Hepatocyte (in vitro differentiated cells): Measurements from ENCODE around the gene MR1. TPM values are rescaled to one million over a fixed set of nuclear protein-coding genes. Genes with fewer than 3 reads are reported as not detected.

Source experiments
- DNase-seq: peaks from one replicate; pipeline ENCODE4 v3.0.0-alpha.2; 2016; ENCODE audit warnings: low spot score
- H2AFZ ChIP-seq: fragments of 200-600 bp; sonication (generic); 2 replicates; pipeline ENCODE4 v1.6.0; 2016; ENCODE audit warnings: antibody characterized with exemption, mild to moderate bottlenecking
- H3K27ac ChIP-seq: fragments of 200-600 bp; sonication (generic); 2 replicates; pipeline ENCODE4 v1.5.1; 2016; ENCODE audit warnings: mild to moderate bottlenecking
- H3K27me3 ChIP-seq: fragments of 200-600 bp; sonication (generic); 2 replicates; pipeline ENCODE4 v1.6.1; 2016
- H3K36me3 ChIP-seq: fragments of 200-600 bp; sonication (generic); replicated peaks from 2 replicates; pipeline ENCODE4 v1.5.1; 2016; ENCODE audit warnings: low read depth; ENCODE audit not compliant: insufficient read depth
- H3K4me1 ChIP-seq: fragments of 200-600 bp; sonication (generic); 2 replicates; pipeline ENCODE4 v1.5.1; 2016; ENCODE audit warnings: mild to moderate bottlenecking, moderate library complexity; ENCODE audit not compliant: insufficient read depth
- H3K4me2 ChIP-seq: fragments of 200-600 bp; sonication (generic); 2 replicates; pipeline ENCODE4 v1.6.0; 2016
- H3K4me3 ChIP-seq: fragments of 200-600 bp; sonication (generic); 2 replicates; pipeline ENCODE4 v1.5.1; 2016; ENCODE audit warnings: mild to moderate bottlenecking
- H3K79me2 ChIP-seq: fragments of 200-600 bp; sonication (generic); 2 replicates; pipeline ENCODE4 v1.6.0; 2017; ENCODE audit warnings: mild to moderate bottlenecking
- H3K9me2 ChIP-seq: fragments of 200-600 bp; sonication (generic); replicated peaks from 2 replicates; pipeline ENCODE4 v1.6.0; 2017; ENCODE audit warnings: mild to moderate bottlenecking; ENCODE audit not compliant: insufficient read depth
- H3K9me3 ChIP-seq: fragments of 200-600 bp; sonication (generic); 2 replicates; pipeline ENCODE4 v1.5.1; 2016; ENCODE audit warnings: low read depth, mild to moderate bottlenecking
- H4K20me1 ChIP-seq: fragments of 200-600 bp; sonication (generic); 2 replicates; pipeline ENCODE4 v1.6.0; 2016; ENCODE audit warnings: mild to moderate bottlenecking; ENCODE audit not compliant: insufficient read depth, poor library complexity, severe bottlenecking
- CTCF ChIP-seq: fragments of 200-600 bp; sonication (generic); IDR thresholded peaks from 2 replicates; pipeline ENCODE4 v1.5.1; 2016; ENCODE audit warnings: antibody characterized with exemption, mild to moderate bottlenecking; ENCODE audit not compliant: poor library complexity
- EZH2 ChIP-seq: fragments of 200-600 bp; sonication (generic); IDR thresholded peaks from 2 replicates; pipeline ENCODE4 v1.6.1; 2016; ENCODE audit warnings: antibody characterized with exemption, mild to moderate bottlenecking, borderline replicate concordance
- EZH2phosphoT487 ChIP-seq: fragments of 200-600 bp; sonication (generic); IDR thresholded peaks from one replicate; pipeline ENCODE4 v1.6.1; 2018; ENCODE audit warnings: antibody characterized with exemption, mild to moderate bottlenecking, low read depth, moderate library complexity; ENCODE audit not compliant: unreplicated experiment, severe bottlenecking
- WGBS: methylation state at CpG from one replicate; pipeline ENCODE4 v1.1.6; 2016; ENCODE audit warnings: low lambda C conversion rate; ENCODE audit errors: missing lambda C conversion rate; 5-methylcytosine and 5-hydroxymethylcytosine counted together
- polyA plus RNA-seq: library from polyadenylated mRNA; unstranded; fragments of >200 nt; fragmentation: Nextera tagmentation; extraction: Ambion mirVana; gene quantifications from 2 replicates; pipeline ENCODE4 v1.2.1, GENCODE V29; 2016
- total RNA-seq: library from RNA; depleted of rRNA; stranded (reverse); fragments of >200 nt; gene quantifications from 2 replicates; pipeline ENCODE4 v1.2.3, GENCODE V29; 2014

Gene MR1
- total and polyA plus RNA-seq, 2 experiments from 2014 or later, result 8.9 to 10.6 TPM

- no peak overlapping the region for H2AFZ ChIP-seq
- no peaks in the 10 kb centered on the region for H3K9me3 ChIP-seq
- no peaks in the 10 kb centered on the region for H3K79me2 ChIP-seq
- H3K4me2 ChIP-seq, result no peak overlapping the region
- DNase-seq, result no peak
- H3K36me3 ChIP-seq, result no peaks in the 10 kb centered on the region
- 91% methylated on average over 4 of the region's 4 CpGs for WGBS
- no peak overlapping the region for H3K4me3 ChIP-seq
- peaks cover 6% of the 10 kb centered on the region for H3K4me1 ChIP-seq
- H3K27ac ChIP-seq, result no peak overlapping the region
- no peaks in the 10 kb centered on the region for H3K9me2 ChIP-seq
- TF ChIP-seq EZH2 (no peak), EZH2phosphoT487 (no peak), CTCF (no peak)
- H3K27me3 ChIP-seq, result no peaks in the 10 kb centered on the region
- no peaks in the 10 kb centered on the region for H4K20me1 ChIP-seq
These were observed 15.6 kb downstream of the MR1 start for GRCh38 chr1:181049378-181049777.

DNA sequence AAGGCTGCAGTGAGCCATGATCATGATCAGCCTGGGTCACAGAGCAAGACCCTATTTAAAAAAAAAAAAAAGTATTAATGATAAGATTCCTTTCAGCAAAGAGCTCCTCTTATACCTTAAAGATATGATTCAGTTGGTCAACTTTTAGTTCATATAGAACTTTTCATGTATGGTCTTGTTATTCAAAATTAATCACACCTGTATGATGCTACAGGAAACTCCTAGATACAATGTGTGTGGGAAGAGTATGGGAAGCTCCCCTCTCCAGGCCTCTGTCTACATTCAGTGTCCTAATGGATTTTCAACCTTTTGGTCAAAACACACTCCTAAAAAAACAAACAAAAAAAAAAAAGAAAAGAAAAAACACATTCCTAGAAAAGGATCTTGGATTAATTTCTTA is 17.1 kb downstream of the MR1 start:
- no peaks in the 10 kb centered on the region for H3K4me1 ChIP-seq
- no peaks in the 10 kb centered on the region for H3K36me3 ChIP-seq
- H3K9me2 ChIP-seq, result no peaks in the 10 kb centered on the region
- no peaks in the 10 kb centered on the region for H4K20me1 ChIP-seq
- no peaks in the 10 kb centered on the region for H3K27me3 ChIP-seq
- no peaks in the 10 kb centered on the region for H3K79me2 ChIP-seq
- H3K4me3 ChIP-seq, result no peak overlapping the region
- TF ChIP-seq CTCF (no peak), EZH2phosphoT487 (no peak), EZH2 (no peak)
- no peak overlapping the region for H3K27ac ChIP-seq
- no peaks in the 10 kb centered on the region for H3K9me3 ChIP-seq
- no peak overlapping the region for H3K4me2 ChIP-seq
- no peak overlapping the region for H2AFZ ChIP-seq
- no peak for DNase-seq

DNA sequence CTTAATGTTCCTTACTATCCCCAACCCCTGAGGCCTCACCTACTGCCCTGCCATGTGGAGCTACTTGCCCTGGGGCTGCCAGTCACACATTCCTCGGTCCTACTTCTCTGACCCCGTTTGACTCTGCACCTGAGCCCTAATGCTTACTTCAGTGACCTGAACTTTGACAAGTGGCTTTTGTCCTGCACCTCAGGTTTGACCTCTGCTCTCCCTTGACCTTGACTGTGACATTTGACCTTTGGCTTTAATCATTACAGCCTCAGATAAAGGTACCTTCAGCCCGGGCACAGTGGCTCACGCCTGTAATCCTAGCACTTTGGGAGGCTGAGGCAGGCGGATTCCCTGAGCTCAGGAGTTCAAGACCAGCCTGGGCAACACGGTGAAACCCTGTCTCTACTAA is 22.8 kb downstream of the MR1 start:
- 82% methylated on average over 6 of the region's 6 CpGs for WGBS
- TF ChIP-seq CTCF (no peak), EZH2phosphoT487 (no peak), EZH2 (no peak)
- no peaks in the 10 kb centered on the region for H3K27me3 ChIP-seq
- H3K9me3 ChIP-seq, result no peaks in the 10 kb centered on the region
- no peaks in the 10 kb centered on the region for H3K4me1 ChIP-seq
- no peak overlapping the region for H2AFZ ChIP-seq
- no peaks in the 10 kb centered on the region for H3K36me3 ChIP-seq
- DNase-seq, result no peak
- H3K9me2 ChIP-seq, result no peaks in the 10 kb centered on the region
- no peaks in the 10 kb centered on the region for H3K79me2 ChIP-seq
- H3K4me3 ChIP-seq, result no peak overlapping the region
- no peak overlapping the region for H3K27ac ChIP-seq
- no peaks in the 10 kb centered on the region for H4K20me1 ChIP-seq
- H3K4me2 ChIP-seq, result no peak overlapping the region

GRCh38 chr1:181057079-181057478 is 23.3 kb downstream of the MR1 start:
- Histone ChIP-seq H2AFZ (no peak overlapping the region), H3K4me3 (no peak overlapping the region), H3K36me3 (no peaks in the 10 kb centered on the region), H3K9me3 (no peaks in the 10 kb centered on the region), H3K79me2 (no peaks in the 10 kb centered on the region), H3K27me3 (no peaks in the 10 kb centered on the region), H4K20me1 (no peaks in the 10 kb centered on the region), H3K4me2 (no peak overlapping the region), H3K27ac (no peak overlapping the region), H3K4me1 (no peaks in the 10 kb centered on the region), H3K9me2 (no peaks in the 10 kb centered on the region)
- DNase-seq, result no peak
- 58% methylated on average over 3 of the region's 3 CpGs for WGBS
- TF ChIP-seq EZH2 (no peak), CTCF (no peak), EZH2phosphoT487 (no peak)
